HCT116 (cell line): Measurements from ENCODE around the gene HPCAL1.

ENCODE experiments used
- CTCF ChIP-seq, 3 experiments: fragments of 200-600 bp in 1 of 3; sonication (generic) in 1 of 3; IDR thresholded peaks in 2 of 3; conservative IDR thresholded peaks in 1 of 3; 2 replicates each; pipeline ENCODE4 v1.5.1; 2012 to 2017; ENCODE audit warnings: low read depth in 2 of 3, low read length in 2 of 3, antibody characterized with exemption in 1 of 3, borderline replicate concordance in 1 of 3, control low read depth in 1 of 3, mild to moderate bottlenecking in 1 of 3, mixed read lengths in 1 of 3, mixed run types in 1 of 3, moderate library complexity in 1 of 3; ENCODE audit not compliant: insufficient read depth in 1 of 3
- EZH2 ChIP-seq: fragments of 200-600 bp; sonication (generic); IDR thresholded peaks from 2 replicates; pipeline ENCODE4 v1.6.1; 2017; ENCODE audit warnings: antibody characterized with exemption, mixed run types
- EZH2phosphoT487 ChIP-seq: fragments of 200-600 bp; IDR thresholded peaks from 2 replicates; pipeline ENCODE4 v1.6.1; 2018; ENCODE audit warnings: antibody characterized with exemption, borderline replicate concordance
- POLR2A ChIP-seq: IDR thresholded peaks from 2 replicates; pipeline ENCODE4 v1.7.0; 2011; ENCODE audit warnings: borderline replicate concordance; ENCODE audit not compliant: insufficient read depth, insufficient read length; ENCODE audit errors: extremely low read depth
- RAD21 ChIP-seq: IDR thresholded peaks from 2 replicates; pipeline ENCODE4 v1.6.1; 2012; ENCODE audit warnings: low read depth, mild to moderate bottlenecking
- SIN3A ChIP-seq: IDR thresholded peaks from 2 replicates; pipeline ENCODE4 v1.6.1; 2012; ENCODE audit warnings: low read depth
- TCF7L2 ChIP-seq: IDR thresholded peaks from 2 replicates; pipeline ENCODE4 v1.7.0; 2011; ENCODE audit warnings: borderline replicate concordance, inconsistent platforms; ENCODE audit not compliant: insufficient read depth, insufficient read length; ENCODE audit errors: extremely low read depth
- YY1 ChIP-seq: IDR thresholded peaks from 2 replicates; pipeline ENCODE4 v1.6.1; 2011; ENCODE audit warnings: low read length, low read depth, moderate library complexity, mild to moderate bottlenecking; ENCODE audit not compliant: insufficient replicate concordance; ENCODE audit errors: extremely low read depth
- ZNF274 ChIP-seq: fragments of 200-500 bp; sonication (Bioruptor generic); IDR thresholded peaks from 2 replicates; pipeline ENCODE4 v1.6.1; 2014; ENCODE audit warnings: mild to moderate bottlenecking, low read depth, low read length, inconsistent platforms

- TF ChIP-seq CTCF (IDR thresholded peaks at IDR 0.05 in 2 of 3, conservative IDR thresholded peaks at IDR 0.05 in 1 of 3; ENCODE audit: borderline replicate concordance in 1 of 3, insufficient read depth in 1 of 3, low read depth in 2 of 3, low read length in 2 of 3) (no peak), ZNF274 (no peak), YY1 (no peak), EZH2phosphoT487 (no peak), RAD21 (no peak), EZH2 (no peak), POLR2A (no peak), TCF7L2 (no peak), SIN3A (no peak)
Observed at GRCh38 chr2:10269291-10269690, 33.4 kb upstream of the HPCAL1 start.
